ENCODE measurements around the gene USP46.

The USP46 gene

DNA sequence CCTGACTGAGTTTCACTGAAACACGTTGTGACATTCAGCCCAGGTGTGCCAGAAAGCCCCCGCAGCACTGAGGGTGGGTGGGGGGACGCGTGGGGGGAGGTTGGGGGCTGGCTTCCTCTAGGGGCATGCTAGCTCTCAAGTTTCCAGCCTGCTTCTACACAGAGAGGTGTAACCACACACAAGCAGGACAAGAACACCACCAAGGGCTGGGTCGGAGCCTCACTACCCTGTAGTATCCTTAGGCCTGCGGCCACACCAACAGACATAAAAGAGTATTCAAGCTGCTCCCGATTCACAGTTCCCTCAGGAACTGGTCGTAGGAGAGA, 1.8 kb downstream of the USP46 start:
- DNase-seq (ENCODE audit: low read depth, low spot score): no peak

GRCh38 chr4:52655506-52655905, 3.6 kb downstream of the USP46 start:
- no peak for DNase-seq (ENCODE audit: low read depth, low spot score)

- no peak for DNase-seq (ENCODE audit: low read depth, low spot score)
These were observed 7.0 kb downstream of the USP46 start for GRCh38 chr4:52651996-52652672.

DNA sequence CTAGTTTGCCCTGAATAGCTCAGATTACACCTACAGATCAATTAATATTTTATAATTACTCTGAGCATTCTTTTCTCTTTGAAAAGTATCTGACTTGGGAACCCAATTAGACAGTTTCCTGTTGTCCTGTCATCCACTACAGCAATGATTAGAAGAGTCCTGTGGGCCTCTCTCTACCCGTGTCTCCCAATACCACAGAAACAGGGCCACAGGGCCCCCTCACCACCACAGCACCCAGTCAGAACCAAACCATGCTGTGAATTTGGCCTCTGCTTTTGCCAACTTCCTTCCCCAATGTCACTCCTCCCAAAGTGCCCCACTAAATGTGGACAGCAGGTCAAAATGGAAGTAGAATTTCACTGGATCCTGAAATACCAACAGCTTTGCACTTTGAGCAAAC, 10.3 kb downstream of the USP46 start:
- no peak for DNase-seq (ENCODE audit: low read depth, low spot score)

DNA sequence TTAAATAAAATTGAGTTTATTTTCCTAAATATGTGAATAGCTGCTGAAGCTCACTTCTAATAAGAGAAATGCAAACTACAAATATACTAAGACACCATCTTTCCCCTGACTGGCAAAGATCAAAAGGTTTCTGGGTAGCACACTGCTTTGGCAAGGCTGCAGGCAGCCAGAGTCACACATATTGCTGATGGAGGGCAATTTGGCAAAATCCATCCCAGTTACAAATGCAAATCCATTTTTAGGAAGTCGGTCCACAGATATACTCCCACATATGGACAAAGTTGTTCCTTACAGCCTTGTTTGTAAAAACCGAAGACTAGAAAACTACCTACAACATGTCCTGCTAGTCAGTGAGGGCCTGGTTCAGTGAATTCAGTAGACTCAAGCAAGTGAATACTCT, 12.4 kb downstream of the USP46 start:
- no peak for DNase-seq (ENCODE audit: low read depth, low spot score)

DNA sequence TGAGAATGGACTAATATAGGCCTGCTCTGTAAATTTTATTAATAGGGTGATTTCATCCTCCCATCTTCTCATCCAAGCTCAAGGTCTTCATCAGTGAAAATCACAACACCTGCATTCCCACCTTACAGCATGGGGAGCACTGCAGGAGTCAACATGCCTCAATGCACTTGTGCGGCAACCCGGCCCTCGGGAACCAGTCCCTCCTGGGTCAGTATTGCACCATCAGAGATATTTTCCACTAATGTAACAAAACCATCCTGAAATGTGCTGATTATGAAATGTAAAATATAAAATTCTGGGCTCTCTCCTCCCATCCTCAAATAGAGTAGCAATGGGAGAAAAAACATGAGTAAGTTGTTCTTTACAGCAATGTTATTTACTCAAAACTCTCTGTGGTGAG, 13.0 kb downstream of the USP46 start:
- DNase-seq (ENCODE audit: low read depth, low spot score): no peak

- no peak for DNase-seq (ENCODE audit: low read depth, low spot score)
These were observed 13.8 kb downstream of the USP46 start for GRCh38 chr4:52645300-52645699.

GRCh38 chr4:52643785-52644244, 15.3 kb downstream of the USP46 start:
- DNase-seq (ENCODE audit: low read depth, low spot score): no peak

DNA sequence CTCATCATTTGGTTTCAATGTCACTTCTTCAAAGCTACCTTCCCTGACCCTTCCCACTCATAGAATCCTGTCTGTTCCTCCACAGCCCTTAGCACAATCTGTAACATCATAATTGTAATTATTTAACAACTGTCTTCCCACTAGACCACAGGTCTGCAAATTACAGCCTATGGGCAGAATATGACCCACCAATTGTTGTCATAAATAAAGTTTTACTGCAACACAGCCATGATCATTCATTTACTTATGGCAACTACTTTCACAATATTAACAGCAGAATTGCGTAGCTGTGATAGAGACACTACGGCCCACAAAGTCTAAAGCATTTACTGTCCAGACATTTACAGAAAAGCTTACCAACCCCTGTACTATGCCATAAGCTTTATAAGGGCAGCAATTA, 15.9 kb downstream of the USP46 start:
- DNase-seq (ENCODE audit: low read depth, low spot score): no peak

- DNase-seq (ENCODE audit: low read depth, low spot score): no peak
These were observed 17.1 kb downstream of the USP46 start for GRCh38 chr4:52641854-52642563.

DNA sequence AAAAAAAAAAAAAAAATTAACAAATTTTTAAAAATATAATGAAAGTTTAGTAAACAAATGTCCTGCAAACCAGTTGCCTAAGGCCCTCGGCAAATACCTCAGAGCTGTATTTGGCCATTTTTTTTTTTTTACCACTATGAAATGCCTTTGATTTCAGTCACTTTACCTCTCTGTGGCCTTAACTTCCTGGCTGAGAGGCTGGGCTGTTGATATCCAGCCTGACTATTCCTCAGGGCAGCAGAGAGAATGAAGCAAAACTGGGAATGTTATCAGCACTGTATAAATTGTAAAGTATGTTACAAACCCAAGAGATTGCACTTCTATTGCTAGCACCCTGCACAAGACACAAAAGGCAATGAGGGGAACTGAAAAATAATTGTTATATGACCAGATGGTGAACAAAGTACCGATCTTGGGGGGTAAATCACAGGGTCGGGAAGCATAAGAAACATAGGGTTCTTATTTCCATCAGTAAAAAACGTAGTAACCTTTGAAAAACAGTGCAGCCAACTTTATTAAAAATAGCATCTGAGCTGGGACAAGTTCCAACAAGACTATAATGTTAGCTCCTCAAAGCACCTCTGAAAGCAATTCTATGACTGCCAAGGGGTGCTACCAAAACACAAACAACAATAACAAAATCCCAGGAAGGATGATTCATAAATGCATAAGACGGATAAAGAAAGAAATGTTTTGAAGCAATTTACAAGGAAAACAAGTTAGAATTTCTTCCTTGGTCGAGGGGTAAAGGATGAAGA, 18.1 kb downstream of the USP46 start:
- no peak for DNase-seq (ENCODE audit: low read depth, low spot score)

DNA sequence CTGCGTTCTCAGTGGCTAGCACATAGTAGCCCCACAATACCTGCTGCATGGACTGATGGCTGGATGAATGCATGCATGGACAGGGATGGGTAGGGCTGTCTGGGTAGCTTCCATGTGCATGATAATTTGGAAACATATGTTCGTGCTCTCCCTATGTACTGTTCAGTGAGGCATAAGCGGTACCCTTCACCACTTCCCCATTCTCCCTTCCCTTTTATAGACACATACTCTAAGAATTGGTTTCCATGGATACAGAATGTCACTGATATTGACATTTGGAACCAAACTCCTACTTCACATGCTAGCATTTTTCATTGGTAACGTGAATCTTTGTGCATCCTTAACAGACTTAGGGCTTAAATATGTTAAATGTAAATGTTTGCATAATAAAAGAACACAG, 20.4 kb downstream of the USP46 start:
- no peak for DNase-seq (ENCODE audit: low read depth, low spot score)

DNA sequence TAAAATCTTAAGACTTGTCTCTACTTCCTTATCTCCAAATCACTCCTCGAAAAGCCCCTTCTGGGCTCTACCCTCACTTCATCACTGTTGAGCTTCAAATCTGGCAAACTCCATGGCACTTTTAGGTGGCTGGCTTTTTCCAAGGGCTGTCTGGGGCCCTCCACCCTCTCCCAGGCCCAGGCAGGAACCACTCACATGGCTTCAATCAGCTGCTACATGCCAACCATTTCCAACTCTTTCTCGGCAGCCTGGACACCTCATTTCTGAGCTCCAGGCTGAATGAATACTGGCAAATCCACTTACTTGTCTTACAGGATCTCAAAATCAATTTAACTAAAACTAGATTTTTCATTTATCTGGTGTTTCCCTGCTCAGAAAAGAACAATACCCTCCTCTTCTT, 22.0 kb downstream of the USP46 start:
- no peak for DNase-seq (ENCODE audit: low read depth, low spot score)

- no peak for DNase-seq (ENCODE audit: low read depth, low spot score)
These were observed 23.5 kb downstream of the USP46 start for GRCh38 chr4:52635560-52635959.

GRCh38 chr4:52635130-52635529, 24.0 kb downstream of the USP46 start:
- DNase-seq (ENCODE audit: low read depth, low spot score): no peak

- DNase-seq (ENCODE audit: low read depth, low spot score): no peak
These were observed 25.3 kb downstream of the USP46 start for GRCh38 chr4:52633846-52634245.

DNA sequence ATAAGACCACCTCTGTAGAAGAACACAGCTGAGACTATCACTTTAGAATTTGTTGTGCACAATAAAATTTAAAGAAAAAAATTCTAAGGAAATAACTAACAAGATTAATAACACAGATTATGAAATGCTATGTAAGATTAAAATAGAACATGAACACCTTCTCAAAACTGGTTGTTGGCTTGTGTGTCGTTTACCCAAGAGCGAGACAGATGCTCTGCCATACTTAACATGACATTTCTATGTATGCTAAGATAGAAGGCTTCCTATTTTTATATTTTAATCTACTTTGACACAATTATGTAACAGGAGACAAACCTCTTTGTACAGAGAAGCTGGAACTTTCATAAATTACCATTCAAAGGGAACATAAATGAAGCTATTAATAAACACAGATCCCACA, 30.1 kb downstream of the USP46 start:
- DNase-seq (ENCODE audit: low read depth, low spot score): no peak

GRCh38 chr4:52628543-52628942, 30.6 kb downstream of the USP46 start:
- DNase-seq (ENCODE audit: low read depth, low spot score): no peak

DNA sequence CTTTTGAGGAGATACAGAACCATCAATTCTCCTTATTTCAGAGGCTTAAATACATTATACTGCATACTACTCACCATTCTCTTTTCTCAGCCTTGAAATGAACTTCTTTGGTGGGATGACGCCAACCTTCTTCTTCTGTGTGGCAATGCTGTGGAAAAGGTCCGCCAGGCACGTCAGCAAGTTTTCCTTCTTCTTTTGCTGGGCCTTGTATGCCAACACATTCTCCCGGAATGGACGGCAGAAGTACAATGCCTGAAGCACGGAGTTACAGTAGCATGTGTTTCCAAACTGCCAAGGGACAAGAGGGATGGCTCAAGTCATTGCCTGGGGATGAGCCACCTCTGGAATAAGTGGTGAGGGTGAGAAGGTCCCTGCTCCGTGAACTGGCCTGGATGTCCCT, 31.2 kb downstream of the USP46 start:
- DNase-seq (ENCODE audit: low read depth, low spot score): no peak

DNA sequence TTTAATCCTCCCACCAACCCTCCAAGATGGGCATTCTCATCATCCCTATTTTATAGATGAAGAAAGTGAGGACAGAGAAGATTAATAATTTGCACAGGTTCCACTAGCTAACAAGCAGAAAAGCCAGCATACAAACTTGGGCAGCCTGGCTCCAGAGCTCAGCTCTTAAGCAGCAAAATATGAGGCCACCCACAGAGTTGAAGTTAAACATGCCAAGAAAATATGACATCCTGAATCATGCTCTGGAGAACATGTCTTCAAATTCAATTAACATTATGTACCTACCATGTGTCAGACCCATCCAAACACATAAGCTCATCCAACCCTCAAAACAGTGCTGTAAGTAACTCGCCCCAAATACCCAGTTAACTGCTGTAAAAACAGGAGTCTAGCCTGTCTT, 33.9 kb downstream of the USP46 start:
- no peak for DNase-seq (ENCODE audit: low read depth, low spot score)

DNA sequence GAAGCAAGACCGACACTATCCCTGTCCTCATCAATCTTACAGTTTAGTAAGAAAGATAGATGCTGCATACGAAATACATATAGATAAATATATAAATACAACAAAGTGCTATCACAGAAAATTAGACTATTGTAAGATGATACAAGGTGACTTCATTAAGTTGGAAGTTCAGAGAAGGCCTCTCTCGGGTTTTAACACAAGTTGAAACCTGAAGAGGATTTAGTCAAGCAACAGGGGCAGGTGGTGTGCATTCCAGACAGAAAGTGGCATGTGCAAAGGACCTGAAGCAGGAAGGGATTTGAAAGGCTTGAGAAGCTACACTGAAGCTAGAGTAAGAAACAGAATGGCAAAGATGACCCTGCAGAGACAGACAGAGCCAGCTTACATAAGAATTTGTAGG, 36.5 kb downstream of the USP46 start:
- DNase-seq (ENCODE audit: low read depth, low spot score): no peak

DNA sequence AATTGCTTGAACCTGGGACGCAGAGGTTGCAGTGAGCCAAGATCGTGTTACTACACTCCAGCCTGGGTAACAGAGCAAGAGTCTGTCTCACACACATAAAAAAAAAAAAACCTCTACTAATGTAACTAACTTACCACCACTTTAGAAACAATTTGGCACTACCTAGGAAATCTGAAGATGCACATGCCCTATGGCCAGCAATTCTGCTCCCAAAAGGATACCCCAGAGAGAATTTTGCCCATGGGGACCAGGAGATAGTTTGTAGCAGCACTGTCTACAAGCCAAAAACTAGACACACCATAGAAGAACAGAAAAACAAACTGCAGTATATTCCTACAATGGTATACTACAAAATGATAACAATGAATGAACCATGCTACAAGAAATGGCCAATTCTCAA, 37.5 kb downstream of the USP46 start:
- DNase-seq (ENCODE audit: low read depth, low spot score): no peak

GRCh38 chr4:52619591-52619931, 39.5 kb downstream of the USP46 start:
- DNase-seq (ENCODE audit: low read depth, low spot score): no peak

Measured in activated naive CD8-positive, alpha-beta T cell treated with anti-CD3 and anti-CD28 coated beads, Interleukin-2, amount 50 U/mL, for 16 hours (primary cell).